GM18526 (cell line): ENCODE results near the gene SP6.

ENCODE experiments used
- POLR2A ChIP-seq: IDR thresholded peaks from 3 replicates; pipeline ENCODE4 v1.6.1; 2011; ENCODE audit not compliant: insufficient read length; ENCODE audit errors: extremely low read depth

SP6 gene

DNA sequence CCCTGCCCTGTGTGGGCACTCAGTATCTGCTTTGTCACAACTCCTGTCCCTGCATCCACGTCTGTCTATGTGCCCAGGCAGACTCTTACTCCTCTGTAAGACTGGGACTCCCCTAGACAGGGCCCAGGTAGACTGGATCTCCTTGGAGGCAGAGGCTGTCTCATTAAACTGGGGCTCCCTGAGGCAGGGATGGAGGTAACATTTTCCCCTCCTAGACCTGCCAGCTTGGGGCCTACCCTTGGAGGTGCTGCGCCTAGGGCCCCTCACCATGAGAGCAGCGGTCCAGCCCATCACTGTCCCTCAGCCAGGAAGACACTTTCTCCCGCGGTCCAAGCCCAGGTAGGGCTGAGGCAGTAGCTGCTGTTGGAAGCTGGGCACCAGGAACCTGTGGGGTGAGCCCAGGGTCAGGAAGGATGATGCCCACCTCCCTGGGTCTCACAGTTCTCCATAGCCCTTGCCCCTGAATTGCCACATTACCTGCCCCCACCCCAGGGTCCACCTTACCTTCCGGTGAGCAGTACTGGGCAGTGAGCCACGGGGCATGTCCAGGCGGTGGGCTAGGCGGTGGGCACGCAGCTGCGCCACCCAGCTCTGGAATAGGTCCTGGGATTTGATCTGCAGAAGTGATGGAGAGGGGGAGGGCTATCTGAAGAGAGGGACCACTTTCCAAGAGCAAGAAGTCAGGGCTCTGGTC is 32.8 kb downstream of the SP6 start:
- no peak for TF ChIP-seq POLR2A

DNA sequence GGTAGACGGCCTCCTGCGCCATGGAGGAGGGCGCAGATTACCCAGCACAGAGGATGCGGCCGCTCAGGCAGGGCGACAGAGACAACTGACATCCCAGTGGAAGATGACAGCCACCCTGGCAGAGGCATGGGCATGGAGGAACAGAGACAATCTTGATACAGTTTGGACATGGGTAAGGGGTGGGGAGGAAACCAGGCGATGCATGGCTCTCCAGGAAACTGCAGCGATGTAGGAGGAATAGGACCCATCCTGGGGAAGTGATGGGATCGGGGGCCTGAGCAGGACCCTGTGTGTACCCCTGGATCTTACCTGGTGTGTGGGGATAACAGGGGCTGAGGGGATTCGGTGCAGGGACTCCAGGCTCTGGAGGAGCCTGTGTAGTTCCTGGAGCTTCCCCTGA is 34.0 kb downstream of the SP6 start:
- no peak for TF ChIP-seq POLR2A

DNA sequence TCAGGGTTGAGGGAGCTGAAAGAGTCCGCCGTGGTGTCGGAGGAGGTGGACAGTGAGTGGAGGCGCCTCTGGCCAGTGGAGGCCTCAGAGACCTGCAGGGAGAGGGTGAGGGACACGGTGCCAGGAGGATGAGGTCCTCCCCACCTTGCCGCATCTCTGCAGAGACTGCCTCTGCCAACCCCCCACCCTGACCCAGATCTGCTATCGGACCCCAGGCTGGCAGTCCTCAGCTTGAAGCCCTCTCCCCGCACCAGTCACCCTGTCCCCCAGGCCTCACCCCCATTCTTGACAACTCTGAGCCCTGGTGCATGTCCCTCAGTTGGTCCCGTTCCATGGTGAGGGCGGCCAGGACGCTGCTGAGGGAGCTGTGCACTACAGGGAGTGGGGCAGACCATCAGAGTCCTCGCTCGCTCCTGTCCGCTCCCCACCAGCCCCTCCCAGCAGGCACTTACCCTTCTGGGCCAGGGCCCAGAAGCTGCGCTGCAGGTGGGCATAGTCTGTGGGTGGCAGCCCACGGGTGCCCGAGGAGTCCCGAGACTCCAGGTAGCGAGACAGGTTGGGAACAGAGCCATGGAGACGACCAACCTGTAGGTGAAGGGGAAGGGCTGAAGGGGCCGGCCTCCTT is 34.7 kb downstream of the SP6 start:
- TF ChIP-seq POLR2A, result no peak

DNA sequence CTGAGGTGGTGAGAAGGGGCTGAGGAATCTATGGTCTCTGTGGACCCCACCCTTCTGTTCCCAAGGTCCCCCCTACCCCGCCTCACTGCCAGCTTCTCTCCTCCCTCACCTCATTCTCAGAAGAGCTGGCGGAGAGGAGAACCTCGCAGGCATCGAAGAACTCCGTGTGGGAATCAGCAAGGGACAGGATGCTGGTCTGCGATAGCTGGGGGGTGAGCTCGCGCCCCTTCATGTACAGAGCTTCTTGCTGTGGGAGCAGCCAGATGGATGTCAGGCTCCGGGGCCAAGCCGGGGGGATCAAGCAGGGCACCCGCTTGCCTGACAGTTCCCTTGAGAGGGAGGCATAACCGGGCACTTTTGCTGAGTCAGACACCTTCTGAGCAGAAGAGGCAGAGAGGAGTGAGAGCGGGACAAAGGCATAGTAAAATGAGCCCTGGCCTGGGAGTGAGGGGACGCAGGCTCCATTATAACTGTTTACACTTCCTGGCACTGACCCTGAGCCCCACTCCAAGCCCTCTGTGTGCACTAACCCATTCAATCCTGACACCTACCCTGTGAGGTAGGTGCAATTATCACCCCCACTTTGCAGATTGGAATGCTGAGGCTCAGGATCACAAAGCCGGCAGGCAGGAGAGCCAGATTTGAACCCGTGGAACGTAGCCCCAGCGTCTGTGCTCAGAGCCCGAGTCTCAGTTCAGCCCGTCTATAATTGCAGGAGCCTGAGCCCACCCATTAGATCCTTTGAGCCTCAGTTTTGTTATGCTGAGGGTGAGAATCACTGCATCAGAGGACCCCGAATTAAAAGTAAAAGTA is 35.7 kb downstream of the SP6 start:
- TF ChIP-seq POLR2A, result no peak

DNA sequence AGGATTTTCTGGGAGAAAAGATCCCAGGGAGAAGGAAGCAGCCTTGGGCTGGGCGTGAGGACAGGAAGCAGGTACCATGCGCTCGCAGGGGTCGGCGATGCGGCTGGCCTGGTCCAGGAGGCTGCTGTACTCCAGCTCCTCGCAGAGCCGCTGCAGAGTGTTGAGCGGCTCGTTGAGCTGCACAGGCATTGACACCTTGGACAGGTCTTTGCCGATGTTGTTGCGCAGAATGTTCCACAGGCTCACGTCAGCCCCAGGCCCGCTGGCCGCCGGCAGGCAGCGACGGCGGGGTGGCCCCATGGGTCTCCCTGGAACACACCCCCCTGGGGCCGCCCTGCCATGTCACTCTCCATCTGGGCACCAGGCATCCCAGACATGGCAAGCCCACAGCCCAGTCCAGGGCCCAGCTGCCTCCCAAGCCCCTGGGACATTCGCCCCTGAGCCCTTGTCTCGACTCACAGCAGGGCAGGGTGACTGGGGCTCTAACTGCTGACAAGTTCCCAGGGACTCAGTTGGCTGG is 37.4 kb downstream of the SP6 start:
- TF ChIP-seq POLR2A, result no peak

DNA sequence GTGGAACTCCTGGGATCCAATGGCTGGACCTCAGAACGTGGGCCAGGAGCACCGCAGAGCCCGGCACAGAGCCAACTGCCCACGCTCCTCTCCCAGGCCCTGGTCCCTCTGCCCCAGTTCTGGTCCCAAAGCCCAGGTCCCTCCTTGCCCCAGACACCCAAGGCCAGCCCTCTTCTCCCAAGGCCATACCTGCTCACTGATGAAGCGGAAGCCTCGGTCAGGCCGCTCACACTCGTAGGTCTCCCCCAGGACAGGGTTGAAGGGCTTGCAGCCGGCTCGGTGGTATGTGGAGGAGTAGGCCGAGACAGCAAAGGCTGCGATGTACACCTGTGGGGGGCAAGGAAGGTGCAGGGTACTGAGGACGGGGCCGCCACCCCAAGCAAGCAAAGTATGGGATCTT is 37.9 kb downstream of the SP6 start:
- TF ChIP-seq POLR2A, result no peak

DNA sequence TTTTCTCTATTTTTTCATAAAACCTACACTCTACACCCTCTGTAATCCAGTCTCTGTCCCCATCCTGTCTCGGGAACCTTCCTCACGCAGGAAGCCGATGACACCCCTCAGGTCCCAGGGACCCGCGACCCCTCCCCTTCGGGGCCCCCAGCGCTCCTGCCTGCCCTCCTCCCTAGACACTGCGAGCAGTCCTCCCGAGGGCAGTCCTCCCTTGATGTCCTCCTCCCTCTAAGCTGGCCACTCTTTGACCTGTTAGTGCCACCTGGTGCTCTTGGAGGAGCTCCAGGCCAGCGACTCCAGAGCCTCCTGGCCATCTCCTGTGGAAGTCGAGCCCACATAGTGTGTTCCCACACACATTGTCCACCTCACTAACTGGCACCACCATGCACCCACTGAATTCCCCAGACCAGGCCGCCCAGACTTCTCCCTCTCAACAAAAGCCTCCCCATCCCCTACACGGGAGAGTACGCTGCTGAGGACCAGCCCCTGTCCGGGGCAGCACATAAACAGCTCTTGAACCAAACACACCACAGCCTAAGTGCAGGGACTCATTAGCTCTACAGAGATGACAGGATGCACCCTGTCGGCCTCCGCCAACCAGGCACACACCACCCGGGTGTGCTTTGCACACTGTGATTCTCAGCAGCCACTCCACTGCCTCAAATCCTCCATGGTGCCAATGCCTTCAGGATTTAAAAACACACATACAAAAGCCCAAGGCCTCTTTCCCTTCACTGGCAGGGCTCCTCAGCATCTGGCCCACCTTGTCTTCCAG is 38.6 kb downstream of the SP6 start:
- no peak for TF ChIP-seq POLR2A

DNA sequence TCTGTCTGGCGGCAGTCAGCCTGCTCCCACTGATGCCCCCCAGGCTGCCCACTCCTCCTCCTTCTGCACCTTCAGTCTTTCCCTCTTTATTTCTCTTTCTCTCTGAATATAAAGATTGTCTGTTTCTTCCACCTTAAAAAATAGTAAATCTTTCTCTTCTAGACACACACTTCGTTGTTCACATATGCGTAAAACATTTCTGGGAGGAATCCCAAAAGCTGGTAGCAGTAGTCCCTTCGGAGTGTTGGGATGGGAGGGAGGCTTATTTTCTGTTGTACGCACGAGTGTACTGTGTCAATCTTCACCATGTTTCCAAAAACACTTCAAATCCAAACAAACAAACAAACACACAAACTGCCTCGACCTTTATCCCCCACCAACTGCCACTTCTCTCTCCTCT is 39.3 kb downstream of the SP6 start:
- TF ChIP-seq POLR2A, result no peak

DNA sequence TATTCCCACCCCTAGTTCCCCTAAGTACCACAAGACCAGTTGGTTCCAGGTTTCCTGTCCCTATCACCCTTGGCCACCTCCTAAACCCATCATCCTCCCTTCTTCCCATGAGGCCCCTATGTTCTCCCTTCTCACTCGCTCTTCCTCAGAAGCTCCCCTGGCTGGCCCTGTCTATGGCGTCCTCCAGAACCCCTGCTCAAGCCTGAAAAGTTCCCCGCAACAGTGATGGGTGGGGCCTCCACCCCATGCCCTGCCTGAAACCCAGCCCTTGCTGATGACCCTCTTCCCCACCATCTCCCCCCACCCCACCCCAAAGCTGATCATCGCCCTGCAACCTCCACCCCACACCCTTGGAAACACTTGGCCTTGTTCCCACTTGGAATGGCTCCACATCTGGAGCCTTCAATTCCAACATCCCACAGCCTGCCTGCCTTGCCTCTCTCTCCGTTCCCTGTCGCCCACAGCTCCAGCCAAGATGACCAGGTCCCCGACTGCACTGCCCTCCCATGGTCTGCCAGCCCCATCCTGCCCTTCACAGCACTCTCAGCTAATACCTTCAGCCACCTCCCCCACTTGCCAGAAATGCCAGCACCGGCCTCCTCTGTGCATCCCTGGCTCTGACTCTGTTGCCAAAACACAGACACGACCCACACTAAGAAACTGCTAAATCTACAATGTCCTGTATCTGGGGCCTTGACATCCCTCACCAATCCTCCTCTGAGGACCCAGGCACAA is 39.9 kb downstream of the SP6 start:
- TF ChIP-seq POLR2A, result no peak

DNA sequence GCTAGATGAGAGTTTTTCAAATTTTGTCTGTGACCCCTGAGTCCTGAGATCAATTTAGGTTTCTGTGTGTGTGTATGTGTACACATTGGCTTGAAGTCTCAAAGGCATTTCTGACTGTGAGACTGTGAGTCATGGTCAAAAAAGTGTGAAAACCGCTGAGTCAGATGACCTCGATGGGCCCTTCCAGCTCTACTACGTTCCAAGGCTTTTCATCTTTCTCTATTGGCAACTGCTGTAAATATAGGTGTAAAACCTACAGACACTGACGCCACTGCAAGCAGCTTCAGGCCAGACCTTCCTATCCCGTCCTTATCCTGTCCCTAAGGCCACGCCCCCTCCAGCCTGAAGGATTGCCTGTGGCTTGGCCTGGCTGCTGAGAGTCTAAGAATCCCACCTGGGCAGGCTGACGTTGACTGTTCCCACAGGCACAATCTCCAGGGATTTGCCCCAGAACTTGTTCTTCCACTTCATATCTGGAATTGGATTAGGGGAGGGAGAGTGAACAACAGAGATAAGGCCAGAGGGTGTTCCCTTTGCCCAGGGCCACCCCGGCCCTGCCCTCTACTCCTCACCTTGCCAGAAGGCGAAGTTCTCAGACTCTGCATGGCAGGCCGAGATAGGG is 40.7 kb downstream of the SP6 start:
- TF ChIP-seq POLR2A, result no peak

DNA sequence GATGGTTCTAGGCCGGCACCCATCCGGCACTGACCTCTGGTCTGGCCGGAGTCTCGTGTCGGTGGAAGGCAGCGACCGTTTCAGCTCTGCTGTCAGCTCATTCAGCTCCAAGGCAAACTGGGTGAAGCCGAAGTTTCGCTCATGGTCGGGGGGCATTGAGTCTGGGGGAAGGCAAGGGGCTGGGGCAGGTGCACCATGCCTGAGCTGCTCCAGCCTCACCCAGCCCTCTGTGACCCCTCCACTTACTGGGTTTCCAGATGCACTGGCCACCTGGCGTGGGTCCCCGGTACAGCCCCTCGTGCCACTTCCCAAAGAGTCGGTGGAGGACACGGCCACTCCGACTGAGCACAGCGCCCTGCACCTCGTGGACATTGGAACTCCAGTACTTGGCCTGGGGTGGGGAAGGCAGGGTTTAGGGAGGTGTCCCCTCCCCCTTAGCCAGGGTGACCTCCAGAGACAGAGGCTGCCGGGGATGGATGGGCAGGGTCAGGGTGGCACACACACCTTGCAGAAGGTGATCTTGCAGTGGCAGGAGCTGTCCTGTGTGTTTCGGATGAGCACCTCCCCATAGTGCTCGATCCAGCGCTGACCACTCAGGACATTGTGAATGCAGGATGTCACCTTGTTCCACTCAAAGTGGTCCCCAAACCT is 42.0 kb downstream of the SP6 start:
- no peak for TF ChIP-seq POLR2A

DNA sequence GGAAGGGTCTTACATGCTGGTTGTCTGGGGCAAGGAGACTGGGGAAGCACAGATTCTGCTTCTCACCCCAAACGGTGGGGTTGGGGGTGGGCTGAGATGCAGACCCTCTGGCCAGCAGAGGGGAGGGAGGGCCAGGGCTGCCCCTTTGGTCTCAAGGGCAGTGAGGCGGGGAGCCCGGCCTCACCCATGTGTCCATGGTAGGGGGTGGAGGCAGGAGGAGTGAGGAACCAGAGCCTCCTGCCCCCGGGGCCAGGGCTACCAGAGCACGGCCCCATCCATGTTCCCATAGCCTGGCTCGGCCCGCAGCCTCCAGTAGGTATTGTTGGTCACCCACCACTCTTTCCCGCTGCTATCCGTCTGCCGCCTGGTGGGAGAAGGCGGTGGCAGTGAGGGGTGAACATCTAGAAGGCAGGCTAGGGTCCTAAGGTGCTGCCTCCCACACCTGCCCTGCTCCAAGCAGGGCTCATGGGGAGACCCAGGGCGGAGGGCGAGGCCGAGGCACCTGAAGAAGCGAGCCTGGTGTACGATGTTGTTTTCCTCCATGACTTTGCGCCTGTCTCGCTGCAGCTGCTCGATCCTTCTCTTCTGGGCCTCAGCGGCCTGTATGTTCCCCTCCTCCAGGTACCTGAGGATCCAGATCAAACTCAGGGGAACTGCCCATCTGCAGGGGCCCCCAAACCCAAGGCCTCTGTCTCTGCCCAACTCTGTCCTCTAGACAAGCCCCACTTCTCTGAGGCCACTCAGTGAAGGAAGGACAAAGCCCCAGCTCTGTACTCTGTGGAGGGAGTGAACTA is 42.7 kb downstream of the SP6 start:
- no peak for TF ChIP-seq POLR2A

DNA sequence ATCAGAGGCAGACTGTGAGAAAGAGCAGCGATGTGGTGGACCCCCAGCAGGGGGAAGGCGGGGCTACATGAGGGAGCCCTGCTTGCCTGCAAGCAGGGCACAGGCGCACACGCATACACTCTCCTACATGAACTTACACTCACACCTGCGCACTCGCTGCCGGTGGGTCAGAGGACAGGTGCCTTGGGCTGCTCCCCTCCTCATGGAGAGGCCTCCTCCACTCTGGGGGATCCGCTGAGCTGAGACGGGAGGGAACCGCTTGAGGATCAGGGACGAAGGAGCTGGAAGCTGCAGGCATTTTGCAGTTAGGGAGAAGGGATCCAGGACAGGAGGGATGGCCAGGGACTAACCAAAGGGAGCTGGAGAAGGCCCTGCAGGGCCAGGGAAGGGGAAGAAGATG is 43.5 kb downstream of the SP6 start:
- no peak for TF ChIP-seq POLR2A

DNA sequence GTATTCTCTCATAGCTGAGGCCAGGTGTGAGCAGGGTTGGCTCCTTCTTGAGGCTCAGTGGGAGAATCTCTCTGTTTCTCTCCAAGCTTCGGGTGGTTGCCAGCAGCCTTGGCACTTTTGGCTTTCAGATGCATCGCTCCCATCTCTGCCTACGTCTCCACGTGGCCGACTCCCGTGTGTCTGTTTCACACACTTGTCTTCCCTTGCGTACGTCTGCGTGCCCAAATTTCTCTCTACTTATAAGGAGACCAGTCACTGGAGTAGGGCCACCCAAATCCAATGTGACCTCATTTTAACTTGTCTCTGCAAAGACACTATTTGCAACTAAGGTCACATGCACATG is 44.1 kb downstream of the SP6 start:
- TF ChIP-seq POLR2A, result no peak
